ENCODE results near the gene CLEC3A.

DNA sequence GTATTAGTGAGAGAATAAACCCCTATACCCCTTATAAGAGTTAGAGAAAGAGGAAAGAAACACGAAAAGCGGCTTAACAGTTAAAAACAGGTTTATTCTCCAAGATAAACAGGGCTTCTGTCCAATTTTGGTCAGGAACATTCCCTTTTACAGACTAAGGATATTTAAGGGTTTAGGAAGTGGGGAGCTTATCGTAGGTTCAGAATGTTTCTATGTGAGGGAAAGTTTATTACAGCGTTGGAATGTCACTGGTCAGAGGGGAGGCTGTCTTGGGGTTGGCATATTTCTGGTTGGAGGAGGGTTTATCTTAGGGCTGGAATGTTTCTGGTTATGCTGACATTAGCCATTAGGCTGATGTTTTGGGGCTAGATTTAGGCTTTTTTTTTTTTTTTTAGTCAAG is 43.0 kb downstream of the CLEC3A start:
- TF ChIP-seq CTCF (IDR thresholded peaks at IDR 0.05) (no peak), SIN3A (IDR thresholded peaks at IDR 0.05; ENCODE audit: borderline replicate concordance, insufficient read depth, low read depth, low read length) (no peak), POLR2AphosphoS5 (IDR thresholded peaks at IDR 0.05; ENCODE audit: low read depth, low read length) (no peak), TCF7L2 (IDR thresholded peaks at IDR 0.05; ENCODE audit: low read depth, low read length) (no peak)
- TF ChIP-seq, protein P1, sequence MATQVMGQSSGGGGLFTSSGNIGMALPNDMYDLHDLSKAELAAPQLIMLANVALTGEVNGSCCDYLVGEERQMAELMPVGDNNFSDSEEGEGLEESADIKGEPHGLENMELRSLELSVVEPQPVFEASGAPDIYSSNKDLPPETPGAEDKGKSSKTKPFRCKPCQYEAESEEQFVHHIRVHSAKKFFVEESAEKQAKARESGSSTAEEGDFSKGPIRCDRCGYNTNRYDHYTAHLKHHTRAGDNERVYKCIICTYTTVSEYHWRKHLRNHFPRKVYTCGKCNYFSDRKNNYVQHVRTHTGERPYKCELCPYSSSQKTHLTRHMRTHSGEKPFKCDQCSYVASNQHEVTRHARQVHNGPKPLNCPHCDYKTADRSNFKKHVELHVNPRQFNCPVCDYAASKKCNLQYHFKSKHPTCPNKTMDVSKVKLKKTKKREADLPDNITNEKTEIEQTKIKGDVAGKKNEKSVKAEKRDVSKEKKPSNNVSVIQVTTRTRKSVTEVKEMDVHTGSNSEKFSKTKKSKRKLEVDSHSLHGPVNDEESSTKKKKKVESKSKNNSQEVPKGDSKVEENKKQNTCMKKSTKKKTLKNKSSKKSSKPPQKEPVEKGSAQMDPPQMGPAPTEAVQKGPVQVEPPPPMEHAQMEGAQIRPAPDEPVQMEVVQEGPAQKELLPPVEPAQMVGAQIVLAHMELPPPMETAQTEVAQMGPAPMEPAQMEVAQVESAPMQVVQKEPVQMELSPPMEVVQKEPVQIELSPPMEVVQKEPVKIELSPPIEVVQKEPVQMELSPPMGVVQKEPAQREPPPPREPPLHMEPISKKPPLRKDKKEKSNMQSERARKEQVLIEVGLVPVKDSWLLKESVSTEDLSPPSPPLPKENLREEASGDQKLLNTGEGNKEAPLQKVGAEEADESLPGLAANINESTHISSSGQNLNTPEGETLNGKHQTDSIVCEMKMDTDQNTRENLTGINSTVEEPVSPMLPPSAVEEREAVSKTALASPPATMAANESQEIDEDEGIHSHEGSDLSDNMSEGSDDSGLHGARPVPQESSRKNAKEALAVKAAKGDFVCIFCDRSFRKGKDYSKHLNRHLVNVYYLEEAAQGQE (IDR thresholded peaks at IDR 0.05; ENCODE audit: insufficient read depth in 1 of 2, low read depth in 2 of 2, low read length in 1 of 2) = no peak

Measured in Panc1 (cell line).